Immature natural killer cell (primary cell): ENCODE results near the gene TRH. TPM values are rescaled to one million over a fixed set of nuclear protein-coding genes. Genes with fewer than 3 reads are reported as not detected.

Experiments
- DNase-seq, 3 donors: peaks; one replicate each; pipeline ENCODE4 v3.0.0; 2022; ENCODE audit warnings: mixed read lengths in 1 of 3
- H3K27ac Mint-ChIP-seq, 6 donors: one replicate each; pipeline ENCODE4 v1.8.0; 2020; ENCODE audit warnings: mixed read lengths in 6 of 6, mild to moderate bottlenecking in 5 of 6, inconsistent platforms in 4 of 6, moderate library complexity in 3 of 6
- H3K27me3 Mint-ChIP-seq, 3 donors: one replicate each; pipeline ENCODE4 v1.8.0; 2020 to 2021; ENCODE audit warnings: low read depth in 3 of 3, mild to moderate bottlenecking in 3 of 3, mixed read lengths in 3 of 3, moderate library complexity in 3 of 3, inconsistent platforms in 1 of 3
- H3K36me3 Mint-ChIP-seq, 3 donors: one replicate each; pipeline ENCODE4 v1.8.0; 2020; ENCODE audit warnings: mixed read lengths in 3 of 3, inconsistent platforms in 2 of 3, mild to moderate bottlenecking in 2 of 3
- H3K4me1 Mint-ChIP-seq, 2 donors: one replicate each; pipeline ENCODE4 v1.8.0; 2020; ENCODE audit warnings: inconsistent platforms in 2 of 2, mild to moderate bottlenecking in 2 of 2, mixed read lengths in 2 of 2, moderate library complexity in 1 of 2
- H3K4me3 Mint-ChIP-seq, 5 donors: one replicate each; pipeline ENCODE4 v1.8.0; 2020; ENCODE audit warnings: mild to moderate bottlenecking in 5 of 5, mixed read lengths in 5 of 5, inconsistent platforms in 3 of 5, moderate library complexity in 3 of 5
- H3K9me3 Mint-ChIP-seq, 6 donors: one replicate each; pipeline ENCODE4 v1.8.0; 2020; ENCODE audit warnings: mild to moderate bottlenecking in 6 of 6, mixed read lengths in 6 of 6, inconsistent platforms in 4 of 6, moderate library complexity in 3 of 6
- polyA plus RNA-seq, 3 donors: library from polyadenylated mRNA; unstranded; fragments of 300-500 nt; fragmentation: Illumina TruSeq; gene quantifications; one replicate each; pipeline ENCODE4 v1.2.3, GENCODE V29; 2021

TRH gene
- polyA plus RNA-seq, 3 donors from 2014 or later, result not detected

DNA sequence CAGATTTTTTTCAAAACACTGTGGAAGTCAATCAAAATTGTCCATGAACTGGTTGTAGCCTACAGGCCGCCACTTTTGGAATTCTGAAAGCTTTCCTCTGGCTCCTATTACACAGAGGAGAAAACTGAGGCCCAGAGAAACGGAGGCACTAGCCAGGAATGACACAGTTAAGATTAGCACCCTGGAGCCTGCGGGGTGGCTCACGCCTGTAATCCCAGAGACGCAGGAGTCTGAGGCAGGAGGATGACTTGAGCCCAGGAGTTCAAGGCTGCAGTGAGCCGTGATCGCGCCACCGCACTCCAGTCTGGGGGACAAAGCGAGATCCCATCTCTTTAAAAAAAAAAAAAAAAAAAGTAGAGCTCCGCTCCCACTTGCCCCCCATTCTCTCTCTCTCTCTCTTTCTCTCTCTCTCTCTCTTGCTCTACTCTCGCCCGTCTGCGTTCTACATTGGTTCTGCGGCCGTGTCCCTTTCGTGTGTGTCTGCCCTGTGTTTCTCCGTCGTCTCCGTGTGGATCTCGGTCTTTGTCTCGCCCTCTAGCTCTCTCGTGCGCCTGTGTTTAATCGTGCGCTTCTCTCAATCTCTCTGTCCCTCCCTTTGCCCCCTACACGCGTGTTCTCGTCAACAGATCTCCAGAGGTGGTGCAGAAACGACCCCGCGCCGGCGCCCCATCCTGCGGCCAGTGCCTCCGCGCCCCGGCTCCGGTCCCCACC, 512 bp upstream of the TRH start:
- no peaks in the 10 kb centered on the region for H3K9me3 Mint-ChIP-seq
- H3K4me3 Mint-ChIP-seq, result peak overlapping the region; percentile 33 to 56 (median 44)
- no peak for DNase-seq
- no peak overlapping the region for H3K27ac Mint-ChIP-seq
- no peaks in the 10 kb centered on the region for H3K36me3 Mint-ChIP-seq
- peaks cover 10 to 12% of the 10 kb centered on the region in 2 donors for H3K4me1 Mint-ChIP-seq
- peaks cover 6 to 24% (median 16%) of the 10 kb centered on the region in 3 donors for H3K27me3 Mint-ChIP-seq

DNA sequence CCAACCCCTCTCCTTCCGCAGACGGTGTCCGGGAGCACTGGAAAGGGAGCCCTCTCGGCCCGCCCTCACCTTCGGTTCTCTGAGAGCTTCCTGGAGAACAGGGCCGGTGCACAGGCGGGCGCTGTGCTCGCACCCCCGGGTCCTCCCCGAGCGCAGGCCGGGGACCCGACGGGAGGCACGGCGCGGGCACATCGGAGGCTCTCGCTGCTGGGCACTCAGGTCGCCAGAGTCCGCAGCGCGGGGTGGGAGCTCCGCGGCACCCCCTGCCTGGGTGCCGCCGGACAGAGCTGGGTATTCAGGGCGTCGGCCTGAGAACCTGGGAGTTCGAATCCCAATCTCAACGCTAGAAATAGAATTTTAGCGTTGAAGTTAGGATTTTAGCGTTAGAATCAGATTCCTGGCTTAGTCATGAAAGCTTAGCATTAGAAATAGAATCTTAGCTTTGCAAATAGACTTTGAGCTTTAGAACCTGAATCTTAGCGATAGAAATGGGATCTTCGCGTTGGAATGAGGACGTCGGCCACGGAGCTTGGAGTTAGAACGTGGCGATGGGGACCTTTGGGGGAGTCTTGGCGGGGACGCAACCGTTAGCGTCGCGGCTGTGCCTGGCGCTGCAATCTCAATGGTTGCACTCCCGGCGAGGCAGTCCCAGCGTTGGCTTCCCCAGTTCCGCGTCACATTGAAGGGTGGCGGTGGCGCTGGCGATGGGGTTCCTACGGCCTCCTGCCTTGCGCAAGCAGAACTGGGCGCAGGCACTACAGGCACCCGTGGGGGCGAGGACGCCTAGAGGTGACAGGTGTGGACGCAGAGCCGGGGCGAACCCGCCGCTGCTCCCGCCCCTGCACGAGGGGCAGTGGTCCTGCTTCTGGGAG, 549 bp downstream of the TRH start:
- peak in 1 of 3 donors; percentile 5 for DNase-seq
- Mint-ChIP-seq H3K4me1 (peaks cover 10 to 12% of the 10 kb centered on the region in 2 donors), H3K4me3 (peak overlapping the region; percentile 67 to 81 (median 75)), H3K27ac (no peak overlapping the region), H3K36me3 (no peaks in the 10 kb centered on the region), H3K27me3 (peaks cover 6 to 25% (median 18%) of the 10 kb centered on the region in 3 donors), H3K9me3 (no peaks in the 10 kb centered on the region)

DNA sequence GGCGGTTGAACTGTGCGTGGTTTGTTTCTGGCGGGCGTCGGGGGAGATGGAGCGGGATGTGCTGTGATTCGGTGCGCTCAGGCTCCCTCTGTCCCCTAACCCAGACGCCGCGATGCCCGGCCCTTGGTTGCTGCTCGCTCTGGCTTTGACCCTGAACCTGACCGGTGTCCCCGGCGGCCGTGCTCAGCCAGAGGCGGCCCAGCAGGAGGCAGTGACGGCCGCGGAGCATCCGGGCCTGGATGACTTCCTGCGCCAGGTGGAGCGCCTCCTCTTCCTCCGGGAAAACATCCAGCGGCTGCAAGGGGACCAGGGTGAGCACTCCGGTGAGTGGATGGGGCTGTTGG, 1.2 kb downstream of the TRH start:
- Mint-ChIP-seq H3K9me3 (no peaks in the 10 kb centered on the region), H3K4me1 (peaks cover 10 to 12% of the 10 kb centered on the region in 2 donors), H3K4me3 (peak overlapping the region in 1 of 5 donors; percentile 67), H3K27me3 (peaks cover 6 to 24% (median 18%) of the 10 kb centered on the region in 3 donors), H3K27ac (no peak overlapping the region), H3K36me3 (no peaks in the 10 kb centered on the region)
- DNase-seq, result no peak

DNA sequence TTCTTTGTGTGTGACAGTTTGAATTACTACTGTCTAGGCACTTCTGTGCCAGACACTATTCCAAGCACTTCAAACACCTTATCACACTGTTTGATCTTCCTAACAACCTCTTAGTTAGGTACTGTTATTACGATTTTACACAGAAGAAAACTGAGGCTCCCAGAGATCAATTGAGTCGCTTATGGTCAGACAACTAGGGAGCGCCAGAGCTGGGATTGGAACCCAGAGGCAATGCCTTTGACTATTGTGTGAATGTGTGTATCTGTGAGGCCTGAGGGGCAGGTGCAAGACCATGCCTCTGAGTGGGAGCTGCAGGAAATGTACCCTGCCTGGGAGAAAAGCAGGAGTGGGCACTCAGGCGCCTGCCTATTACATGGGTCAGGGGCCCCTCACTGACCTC, 1.8 kb downstream of the TRH start:
- Mint-ChIP-seq H3K9me3 (no peaks in the 10 kb centered on the region), H3K27me3 (peaks cover 6 to 23% (median 21%) of the 10 kb centered on the region in 3 donors), H3K27ac (no peak overlapping the region), H3K4me3 (peak overlapping the region in 1 of 5 donors; percentile 10), H3K36me3 (no peaks in the 10 kb centered on the region), H3K4me1 (peaks cover 10 to 12% of the 10 kb centered on the region in 2 donors)
- DNase-seq, result no peak

DNA sequence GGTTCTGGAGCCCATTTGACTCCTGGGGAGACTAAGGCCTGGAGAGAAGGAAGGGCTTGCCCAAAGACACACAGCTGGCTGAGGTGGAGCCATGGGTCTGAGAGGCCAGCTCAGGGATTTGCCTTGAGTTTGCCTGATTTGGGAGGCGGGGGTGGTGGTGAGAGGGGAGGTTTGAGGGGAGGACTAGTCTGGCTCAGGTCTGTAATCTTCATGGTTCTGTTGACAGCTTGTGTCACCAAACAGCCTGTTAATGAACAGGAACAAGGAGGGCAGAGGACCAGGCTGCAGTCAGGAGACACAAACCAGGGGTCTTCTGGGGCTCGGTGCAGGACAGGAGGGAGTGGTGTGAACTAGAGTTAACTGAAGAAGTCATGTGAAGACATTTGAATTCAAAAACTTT, 3.6 kb downstream of the TRH start:
- Mint-ChIP-seq H3K9me3 (no peaks in the 10 kb centered on the region), H3K36me3 (no peaks in the 10 kb centered on the region), H3K27me3 (peaks cover 6 to 26% (median 19%) of the 10 kb centered on the region in 3 donors), H3K4me3 (peak overlapping the region in 1 of 5 donors; percentile 20), H3K4me1 (peaks cover 10 to 12% of the 10 kb centered on the region in 2 donors), H3K27ac (no peak overlapping the region)
- DNase-seq, result no peak

DNA sequence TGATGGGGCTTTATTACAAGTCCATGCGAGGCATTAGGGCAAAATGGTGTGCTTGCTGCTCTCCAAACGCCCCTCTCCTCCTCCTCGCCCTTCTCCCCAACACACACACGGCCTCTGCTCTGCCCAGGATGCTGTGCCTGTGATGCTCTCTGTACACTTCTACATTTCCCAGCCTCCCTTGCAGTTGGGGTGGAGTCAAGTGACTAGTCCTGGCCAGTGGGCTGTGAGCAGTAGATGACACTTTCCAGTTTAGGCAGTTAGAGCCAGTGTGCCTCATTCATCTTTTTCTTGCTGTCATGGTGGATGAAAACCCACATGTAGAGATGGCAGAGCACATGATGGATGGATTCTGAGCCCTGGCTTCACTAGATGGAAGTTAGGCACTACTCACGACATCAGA, 5.4 kb downstream of the TRH start:
- H3K4me3 Mint-ChIP-seq, result no peak overlapping the region
- H3K9me3 Mint-ChIP-seq, result no peaks in the 10 kb centered on the region
- DNase-seq, result no peak
- H3K4me1 Mint-ChIP-seq, result peaks cover 6 to 8% of the 10 kb centered on the region in 2 donors
- no peaks in the 10 kb centered on the region for H3K36me3 Mint-ChIP-seq
- H3K27ac Mint-ChIP-seq, result no peak overlapping the region
- peaks cover 4 to 22% (median 17%) of the 10 kb centered on the region in 3 donors for H3K27me3 Mint-ChIP-seq

DNA sequence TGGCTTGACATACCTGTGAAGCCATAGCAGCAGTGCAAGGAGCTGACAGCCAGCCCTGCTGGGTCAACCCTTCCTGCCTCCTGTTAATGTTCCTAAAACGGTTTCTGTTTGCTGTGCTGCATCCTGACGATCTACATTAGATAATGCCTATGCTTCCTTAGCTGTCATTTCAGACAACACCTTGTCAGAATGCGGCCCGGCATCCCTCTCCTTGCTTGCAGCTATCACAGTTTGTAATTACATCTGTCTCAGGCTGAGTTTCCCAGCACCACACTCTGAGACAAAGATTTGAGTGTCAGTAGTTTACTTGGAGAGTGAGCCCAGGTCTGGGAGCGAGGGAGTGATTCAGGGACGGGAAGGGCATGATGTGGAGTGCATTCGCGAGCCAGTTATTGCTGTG, 9.0 kb downstream of the TRH start:
- Mint-ChIP-seq H3K4me3 (no peak overlapping the region), H3K27me3 (peaks cover 2 to 10% (median 8%) of the 10 kb centered on the region in 3 donors), H3K27ac (no peak overlapping the region), H3K9me3 (no peaks in the 10 kb centered on the region), H3K4me1 (no peaks in the 10 kb centered on the region), H3K36me3 (no peaks in the 10 kb centered on the region)
- no peak for DNase-seq

DNA sequence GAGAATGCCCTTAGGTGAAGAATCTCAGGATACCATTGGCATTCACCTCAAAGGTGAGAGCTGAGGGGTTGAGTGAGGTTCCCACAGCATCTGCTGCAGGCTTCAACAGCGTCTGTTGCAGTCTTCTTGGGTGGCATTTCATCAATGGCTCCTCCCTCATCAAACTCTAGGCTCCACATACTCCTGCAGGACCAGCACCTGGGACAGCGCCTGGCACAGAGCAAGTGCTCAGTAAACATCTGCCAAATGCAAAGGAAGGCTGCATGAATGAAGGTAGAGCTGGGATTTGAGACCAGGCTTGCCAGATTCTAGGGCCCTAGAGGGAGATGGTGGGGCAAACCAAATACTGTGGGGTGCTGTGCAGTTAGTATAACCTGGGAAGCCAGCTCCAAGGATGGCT, 9.6 kb downstream of the TRH start:
- no peak overlapping the region for H3K27ac Mint-ChIP-seq
- H3K27me3 Mint-ChIP-seq, result peaks cover 2 to 10% (median 8%) of the 10 kb centered on the region in 3 donors
- H3K4me3 Mint-ChIP-seq, result no peak overlapping the region
- no peaks in the 10 kb centered on the region for H3K4me1 Mint-ChIP-seq
- no peaks in the 10 kb centered on the region for H3K9me3 Mint-ChIP-seq
- H3K36me3 Mint-ChIP-seq, result no peaks in the 10 kb centered on the region
- no peak for DNase-seq

DNA sequence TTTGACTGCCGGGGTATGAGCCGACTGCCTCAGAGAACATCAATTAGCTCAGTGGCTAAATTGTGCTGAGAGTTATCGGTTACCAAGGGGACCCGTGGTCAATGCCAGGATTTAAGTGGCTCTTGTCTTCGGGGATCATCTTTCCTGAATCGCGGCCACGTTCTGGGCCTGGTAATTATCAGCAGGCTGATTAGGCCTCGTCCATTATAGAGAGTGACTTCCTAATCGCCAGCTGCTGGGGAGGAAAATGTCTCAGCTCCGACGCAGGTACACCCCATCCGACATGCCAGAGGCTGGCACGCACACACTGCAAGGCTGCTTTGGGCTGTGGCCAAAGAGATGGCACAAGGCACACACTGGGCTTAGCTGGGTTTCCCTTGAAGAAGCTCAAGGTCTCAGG, 10.6 kb downstream of the TRH start:
- Mint-ChIP-seq H3K4me1 (no peaks in the 10 kb centered on the region), H3K36me3 (no peaks in the 10 kb centered on the region)
- DNase-seq, result no peak

DNA sequence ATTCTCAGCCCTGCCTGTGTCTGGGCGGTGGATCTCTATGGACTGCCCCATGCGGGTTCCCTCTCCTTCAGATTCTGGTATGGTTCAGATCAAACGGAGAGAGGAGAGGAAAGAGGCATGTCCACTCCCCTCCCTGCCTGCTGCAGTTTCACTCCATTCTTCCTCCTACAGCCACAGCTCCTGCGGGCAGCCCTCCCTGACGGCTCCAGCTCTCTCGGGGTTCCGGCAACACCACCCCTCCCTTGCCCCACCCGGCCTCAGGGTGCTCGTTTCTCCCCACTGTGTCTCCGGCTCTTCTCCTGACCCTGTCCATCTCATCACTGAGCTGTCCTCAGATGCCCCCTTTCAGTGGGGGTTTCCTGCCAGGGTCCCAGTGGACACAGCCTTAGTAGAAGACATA, 13.9 kb downstream of the TRH start:
- Mint-ChIP-seq H3K4me3 (no peak overlapping the region), H3K27ac (no peak overlapping the region), H3K27me3 (peaks cover 3 to 13% (median 7%) of the 10 kb centered on the region in 3 donors), H3K9me3 (no peaks in the 10 kb centered on the region), H3K36me3 (no peaks in the 10 kb centered on the region), H3K4me1 (no peaks in the 10 kb centered on the region)
- DNase-seq, result no peak

More for the DNA sequence above, 10.6 kb downstream of the TRH start:
- no peaks in the 10 kb centered on the region for H3K9me3 Mint-ChIP-seq
- H3K4me3 Mint-ChIP-seq, result no peak overlapping the region
- H3K27me3 Mint-ChIP-seq, result peaks cover 2 to 7% (median 6%) of the 10 kb centered on the region in 3 donors
- H3K27ac Mint-ChIP-seq, result no peak overlapping the region

DNA sequence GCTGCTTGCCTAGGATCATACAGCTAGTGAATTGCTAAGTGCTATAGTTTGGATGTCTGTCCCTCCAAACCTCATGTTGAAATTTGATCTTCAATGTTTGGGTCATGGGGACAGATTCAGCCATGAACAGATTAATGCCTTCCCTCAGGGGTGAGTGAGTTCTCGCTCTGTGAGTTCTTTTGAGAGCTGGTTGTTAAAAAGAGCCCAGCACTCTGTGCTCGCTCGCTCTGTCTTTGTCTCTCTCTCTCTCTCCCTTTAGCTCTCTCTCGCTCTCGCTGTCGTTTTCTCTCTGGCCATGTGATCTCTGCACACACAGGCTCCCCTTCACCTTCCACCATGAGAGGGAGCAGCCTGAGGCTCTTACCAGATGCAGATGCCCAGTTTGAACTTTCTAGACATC, 14.9 kb downstream of the TRH start:
- Mint-ChIP-seq H3K27me3 (peaks cover 3 to 13% (median 7%) of the 10 kb centered on the region in 3 donors), H3K36me3 (no peaks in the 10 kb centered on the region), H3K4me3 (no peak overlapping the region), H3K4me1 (no peaks in the 10 kb centered on the region), H3K27ac (no peak overlapping the region), H3K9me3 (no peaks in the 10 kb centered on the region)
- no peak for DNase-seq

DNA sequence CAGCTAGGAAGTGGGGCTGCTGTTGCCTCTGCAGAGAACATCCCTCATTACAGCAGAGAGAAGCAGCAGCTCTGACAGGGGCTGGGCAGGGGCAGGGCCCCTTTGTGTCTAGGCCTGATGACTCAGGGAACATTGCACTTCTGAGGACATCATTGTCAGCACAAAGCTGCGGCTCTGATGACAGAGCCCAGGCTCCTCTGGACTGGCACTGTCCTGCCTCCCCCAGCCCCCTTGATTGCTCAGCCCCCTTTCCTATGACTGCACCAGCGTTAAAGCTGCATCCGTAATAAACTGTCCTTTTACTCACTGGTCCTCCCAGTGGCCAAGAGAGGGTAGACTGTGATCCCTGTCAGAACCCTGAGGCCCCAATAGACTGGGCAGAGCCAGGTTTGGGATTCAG, 18.3 kb downstream of the TRH start:
- Mint-ChIP-seq H3K9me3 (no peaks in the 10 kb centered on the region), H3K27ac (no peak overlapping the region), H3K27me3 (peaks cover 3 to 15% (median 5%) of the 10 kb centered on the region in 3 donors), H3K4me3 (no peak overlapping the region), H3K36me3 (no peaks in the 10 kb centered on the region), H3K4me1 (no peaks in the 10 kb centered on the region)
- no peak for DNase-seq

DNA sequence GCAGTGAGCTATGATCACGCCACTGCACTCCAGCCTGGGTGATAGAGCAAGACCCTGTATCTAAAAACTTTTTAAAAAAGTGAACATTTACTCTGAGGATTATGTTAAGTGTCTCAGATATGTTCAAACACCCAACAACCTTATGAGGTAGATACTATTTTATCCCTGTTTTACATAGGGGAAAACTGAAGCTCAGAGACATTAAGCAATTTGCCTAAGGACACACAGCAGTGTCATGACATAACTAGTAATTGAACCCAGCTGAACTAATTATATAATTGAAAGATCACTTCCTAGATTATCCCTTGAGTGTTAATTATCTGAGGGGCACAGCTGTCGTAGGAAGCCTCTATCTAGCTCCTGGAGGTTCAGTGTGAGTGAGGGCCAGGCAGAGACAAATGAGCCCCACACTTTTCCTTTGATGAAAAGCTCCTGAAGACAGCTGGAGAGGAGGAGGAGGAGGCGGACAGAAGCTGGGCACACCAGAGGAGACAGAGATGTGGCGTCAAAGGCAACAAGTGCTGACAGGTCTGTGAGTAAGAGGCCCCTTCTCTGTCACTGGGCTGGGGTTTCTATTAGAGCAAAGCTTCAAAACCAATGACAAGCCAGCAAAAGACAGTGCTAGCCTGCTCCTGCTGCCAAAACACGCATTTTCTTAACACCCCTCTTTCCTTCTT, 20.5 kb downstream of the TRH start:
- Mint-ChIP-seq H3K36me3 (peaks cover 0 to 3% (median 0%) of the 10 kb centered on the region in 3 donors), H3K9me3 (no peaks in the 10 kb centered on the region), H3K27me3 (peaks cover 2 to 15% (median 5%) of the 10 kb centered on the region in 3 donors), H3K27ac (no peak overlapping the region), H3K4me1 (no peaks in the 10 kb centered on the region), H3K4me3 (no peak overlapping the region)
- no peak for DNase-seq

DNA sequence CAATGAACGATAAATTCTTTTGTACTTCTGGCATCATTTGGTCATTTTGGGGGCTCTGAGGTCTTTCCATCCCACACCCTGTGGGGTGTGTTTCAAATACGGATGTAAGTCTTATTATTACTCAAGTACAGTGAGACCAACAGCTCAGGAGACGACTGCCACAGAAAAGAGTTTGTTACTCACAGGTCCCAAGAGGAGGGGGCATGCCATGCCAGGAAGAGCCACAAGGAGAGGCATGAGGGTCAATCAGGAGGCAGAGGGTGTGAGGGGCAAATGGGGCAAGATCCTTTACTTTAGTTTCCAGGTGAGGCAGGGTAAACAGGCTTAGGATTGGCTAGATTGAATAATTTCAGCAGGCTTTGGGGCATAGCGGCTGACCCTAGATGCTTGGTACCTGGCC, 21.6 kb downstream of the TRH start:
- Mint-ChIP-seq H3K4me1 (no peaks in the 10 kb centered on the region), H3K27ac (no peak overlapping the region)

More for the DNA sequence above, 21.6 kb downstream of the TRH start:
- Mint-ChIP-seq H3K9me3 (no peaks in the 10 kb centered on the region), H3K36me3 (peaks cover 0 to 3% (median 0%) of the 10 kb centered on the region in 3 donors), H3K27me3 (peaks cover 2 to 9% (median 3%) of the 10 kb centered on the region in 3 donors), H3K4me3 (no peak overlapping the region)
- no peak for DNase-seq
